Lower leg skin (tissue), 3 donors: Measurements from ENCODE around the gene TEX101.

Experiments used
- CTCF ChIP-seq, 3 donors: fragments of 450-650 bp; IDR thresholded peaks; one replicate each; pipeline ENCODE4 v1.5.1; 2016; ENCODE audit warnings: antibody characterized with exemption in 3 of 3, mild to moderate bottlenecking in 3 of 3, moderate library complexity in 2 of 3
- POLR2A ChIP-seq, 2 donors: fragments of 450-650 bp; IDR thresholded peaks; one replicate each; pipeline ENCODE4 v1.6.1; 2016 to 2017; ENCODE audit warnings: antibody characterized with exemption in 2 of 2, mild to moderate bottlenecking in 1 of 2, moderate library complexity in 1 of 2

- TF ChIP-seq CTCF (IDR thresholded peaks at IDR 0.05) = no peak
- no peak for TF ChIP-seq POLR2A (IDR thresholded peaks at IDR 0.05)
Observed at GRCh38 chr19:43416951-43417623, 2.4 kb downstream of the TEX101 start.
